Lower leg skin (tissue), 3 donors: Measurements from ENCODE around the gene PCNP.

Experiments
- POLR2A ChIP-seq, 2 donors: fragments of 450-650 bp; IDR thresholded peaks; one replicate each; pipeline ENCODE4 v1.6.1; 2016 to 2017; ENCODE audit warnings: antibody characterized with exemption in 2 of 2, mild to moderate bottlenecking in 1 of 2, moderate library complexity in 1 of 2
- TF ChIP-seq, protein P1 (sequence below), 3 donors: fragments of 450-650 bp; IDR thresholded peaks; one replicate each; pipeline ENCODE4 v1.5.1; 2016; ENCODE audit warnings: antibody characterized with exemption in 3 of 3, mild to moderate bottlenecking in 3 of 3, moderate library complexity in 2 of 3

DNA sequence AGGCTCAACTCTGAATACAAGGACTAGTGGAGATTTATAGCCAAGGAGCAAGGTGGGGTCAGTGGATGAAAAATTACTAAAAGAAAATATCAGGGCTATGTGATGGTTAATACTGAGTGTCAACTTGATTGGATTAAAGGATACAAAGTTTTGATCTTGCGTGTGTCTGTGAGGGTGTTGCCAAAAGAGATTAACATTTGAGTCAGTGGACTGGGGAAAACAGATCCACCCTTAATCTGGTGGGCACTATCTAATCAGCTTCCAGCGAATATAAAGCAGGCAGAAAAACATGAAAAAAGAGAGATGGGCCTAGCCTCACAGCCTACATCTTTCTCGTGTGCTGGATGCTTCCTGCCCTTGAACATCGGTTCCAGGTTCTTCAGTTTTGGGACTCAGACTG is 46.5 kb upstream of the PCNP start:
- TF ChIP-seq, protein P1, sequence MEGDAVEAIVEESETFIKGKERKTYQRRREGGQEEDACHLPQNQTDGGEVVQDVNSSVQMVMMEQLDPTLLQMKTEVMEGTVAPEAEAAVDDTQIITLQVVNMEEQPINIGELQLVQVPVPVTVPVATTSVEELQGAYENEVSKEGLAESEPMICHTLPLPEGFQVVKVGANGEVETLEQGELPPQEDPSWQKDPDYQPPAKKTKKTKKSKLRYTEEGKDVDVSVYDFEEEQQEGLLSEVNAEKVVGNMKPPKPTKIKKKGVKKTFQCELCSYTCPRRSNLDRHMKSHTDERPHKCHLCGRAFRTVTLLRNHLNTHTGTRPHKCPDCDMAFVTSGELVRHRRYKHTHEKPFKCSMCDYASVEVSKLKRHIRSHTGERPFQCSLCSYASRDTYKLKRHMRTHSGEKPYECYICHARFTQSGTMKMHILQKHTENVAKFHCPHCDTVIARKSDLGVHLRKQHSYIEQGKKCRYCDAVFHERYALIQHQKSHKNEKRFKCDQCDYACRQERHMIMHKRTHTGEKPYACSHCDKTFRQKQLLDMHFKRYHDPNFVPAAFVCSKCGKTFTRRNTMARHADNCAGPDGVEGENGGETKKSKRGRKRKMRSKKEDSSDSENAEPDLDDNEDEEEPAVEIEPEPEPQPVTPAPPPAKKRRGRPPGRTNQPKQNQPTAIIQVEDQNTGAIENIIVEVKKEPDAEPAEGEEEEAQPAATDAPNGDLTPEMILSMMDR (IDR thresholded peaks at IDR 0.05): no peak
- TF ChIP-seq POLR2A (IDR thresholded peaks at IDR 0.05): no peak
